ENCODE measurements around the gene G2E3. TPM values are rescaled to one million over a fixed set of nuclear protein-coding genes. Genes with fewer than 3 reads are reported as not detected.
"Not testable (repeated sequence)": the region's sequence is repeated elsewhere in the genome, so short reads cannot be mapped to it uniquely, and the experiment has no call there.

G2E3 gene
- total RNA-seq, 1 donor from 2014 or later = 14.7 TPM

DNA sequence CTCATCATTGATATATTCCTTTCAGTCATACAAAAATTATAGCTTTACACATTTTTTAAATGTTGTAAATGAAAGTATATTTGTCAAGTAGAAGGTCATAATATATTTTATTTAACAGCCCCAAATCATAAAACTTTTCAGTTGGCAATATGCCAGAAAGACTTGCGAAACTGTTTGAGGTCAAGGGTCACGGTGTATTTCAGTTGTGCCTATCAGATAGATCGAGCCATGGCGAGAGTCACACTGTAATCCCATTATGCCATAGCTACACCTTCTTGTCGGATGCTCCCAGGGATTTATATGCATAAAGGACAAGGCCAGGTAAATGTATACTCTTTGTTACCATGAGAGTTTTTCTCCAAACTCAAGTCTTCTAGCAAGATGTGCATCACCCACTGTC, 26.7 kb upstream of the G2E3 start:
- DNase-seq (ENCODE audit: low spot score) = no peak
- no peak overlapping the region for H3K27ac Mint-ChIP-seq (ENCODE audit: unreplicated experiment)
- no peaks in the 10 kb centered on the region for H3K36me3 Mint-ChIP-seq (ENCODE audit: low read depth)
- H3K4me3 Mint-ChIP-seq (ENCODE audit: unreplicated experiment) = no peak overlapping the region
- peaks cover 6% of the 10 kb centered on the region for H3K27me3 Mint-ChIP-seq (ENCODE audit: low read depth)
- H3K9me3 Mint-ChIP-seq (ENCODE audit: low read depth) = no peaks in the 10 kb centered on the region
- TF ChIP-seq, protein P1, sequence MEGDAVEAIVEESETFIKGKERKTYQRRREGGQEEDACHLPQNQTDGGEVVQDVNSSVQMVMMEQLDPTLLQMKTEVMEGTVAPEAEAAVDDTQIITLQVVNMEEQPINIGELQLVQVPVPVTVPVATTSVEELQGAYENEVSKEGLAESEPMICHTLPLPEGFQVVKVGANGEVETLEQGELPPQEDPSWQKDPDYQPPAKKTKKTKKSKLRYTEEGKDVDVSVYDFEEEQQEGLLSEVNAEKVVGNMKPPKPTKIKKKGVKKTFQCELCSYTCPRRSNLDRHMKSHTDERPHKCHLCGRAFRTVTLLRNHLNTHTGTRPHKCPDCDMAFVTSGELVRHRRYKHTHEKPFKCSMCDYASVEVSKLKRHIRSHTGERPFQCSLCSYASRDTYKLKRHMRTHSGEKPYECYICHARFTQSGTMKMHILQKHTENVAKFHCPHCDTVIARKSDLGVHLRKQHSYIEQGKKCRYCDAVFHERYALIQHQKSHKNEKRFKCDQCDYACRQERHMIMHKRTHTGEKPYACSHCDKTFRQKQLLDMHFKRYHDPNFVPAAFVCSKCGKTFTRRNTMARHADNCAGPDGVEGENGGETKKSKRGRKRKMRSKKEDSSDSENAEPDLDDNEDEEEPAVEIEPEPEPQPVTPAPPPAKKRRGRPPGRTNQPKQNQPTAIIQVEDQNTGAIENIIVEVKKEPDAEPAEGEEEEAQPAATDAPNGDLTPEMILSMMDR (IDR thresholded peaks at IDR 0.05) = no peak
- H3K4me1 Mint-ChIP-seq (ENCODE audit: low read depth) = no peaks in the 10 kb centered on the region

DNA sequence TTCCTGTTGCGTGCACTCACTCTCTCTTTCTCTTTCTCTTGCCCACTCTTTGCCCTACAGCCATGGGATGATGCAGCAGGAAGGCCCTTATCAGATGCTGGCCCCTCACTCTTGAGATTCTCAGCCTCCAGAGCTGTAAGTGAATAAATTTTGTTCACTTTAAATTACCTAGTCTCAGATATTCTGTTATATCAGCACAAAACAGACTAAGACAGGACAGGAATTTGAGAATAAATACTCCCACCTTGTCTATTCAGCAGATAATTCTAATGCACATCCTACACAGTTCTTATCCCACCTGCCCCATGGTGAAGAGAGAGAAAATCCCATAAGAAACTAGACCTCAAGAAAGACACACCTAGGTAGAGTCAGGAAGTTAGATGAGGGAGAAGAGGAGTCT, 25.8 kb upstream of the G2E3 start:
- Mint-ChIP-seq H3K4me3 (ENCODE audit: unreplicated experiment) (no peak overlapping the region), H3K27ac (ENCODE audit: unreplicated experiment) (no peak overlapping the region), H3K36me3 (ENCODE audit: low read depth) (no peaks in the 10 kb centered on the region), H3K4me1 (ENCODE audit: low read depth) (no peaks in the 10 kb centered on the region), H3K9me3 (ENCODE audit: low read depth) (no peaks in the 10 kb centered on the region), H3K27me3 (ENCODE audit: low read depth) (peaks cover 15% of the 10 kb centered on the region)
- TF ChIP-seq, protein P1 (IDR thresholded peaks at IDR 0.05) = no peak
- DNase-seq (ENCODE audit: low spot score) = no peak

DNA sequence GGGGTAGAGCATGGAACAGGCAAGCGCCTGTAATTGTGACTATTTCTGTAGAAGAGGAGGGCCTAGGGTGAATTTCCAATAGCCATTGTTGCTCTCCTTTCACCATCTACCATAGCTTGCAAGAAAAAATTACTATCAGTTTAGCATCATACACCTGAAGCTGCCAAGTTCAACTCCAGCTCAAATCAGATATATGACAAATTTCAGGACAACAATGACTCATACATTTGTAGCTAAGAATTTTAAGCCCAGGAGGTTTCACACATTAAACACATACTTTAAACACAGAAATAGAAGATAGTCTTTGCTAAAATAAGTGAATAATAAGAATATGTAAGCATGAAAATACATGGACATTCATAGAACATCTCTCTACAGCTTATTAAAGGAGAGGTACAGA, 17.6 kb upstream of the G2E3 start:
- no peaks in the 10 kb centered on the region for H3K4me1 Mint-ChIP-seq (ENCODE audit: low read depth)
- H3K4me3 Mint-ChIP-seq (ENCODE audit: unreplicated experiment) = no peak overlapping the region
- no peaks in the 10 kb centered on the region for H3K36me3 Mint-ChIP-seq (ENCODE audit: low read depth)
- no peak overlapping the region for H3K27ac Mint-ChIP-seq (ENCODE audit: unreplicated experiment)
- TF ChIP-seq, protein P1 (IDR thresholded peaks at IDR 0.05) = no peak
- peaks cover 6% of the 10 kb centered on the region for H3K9me3 Mint-ChIP-seq (ENCODE audit: low read depth)
- peaks cover 45% of the 10 kb centered on the region for H3K27me3 Mint-ChIP-seq (ENCODE audit: low read depth)
- DNase-seq (ENCODE audit: low spot score) = no peak

DNA sequence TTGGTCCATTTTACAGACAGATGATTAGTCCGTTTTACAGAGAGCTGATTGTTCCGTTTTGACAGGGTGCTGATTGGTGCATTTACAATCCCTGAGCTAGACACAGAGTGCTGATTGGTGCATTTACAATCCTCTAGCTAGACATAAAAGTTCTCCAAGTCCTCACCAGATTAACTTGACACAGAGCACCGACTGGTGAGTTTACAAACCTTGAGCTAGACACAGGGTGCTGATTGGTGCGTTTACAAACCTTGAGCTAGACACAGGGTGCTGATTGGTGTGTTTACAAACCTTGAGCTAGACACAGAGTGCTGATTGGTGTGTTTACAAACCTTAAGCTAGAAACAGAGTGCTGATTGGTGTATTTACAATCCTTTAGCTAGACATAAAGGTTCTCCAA, 12.2 kb upstream of the G2E3 start:
- not testable (repeated sequence) for H3K9me3 Mint-ChIP-seq (ENCODE audit: low read depth); H3K27ac Mint-ChIP-seq (ENCODE audit: unreplicated experiment); H3K36me3 Mint-ChIP-seq (ENCODE audit: low read depth); DNase-seq (ENCODE audit: low spot score); H3K4me3 Mint-ChIP-seq (ENCODE audit: unreplicated experiment); H3K4me1 Mint-ChIP-seq (ENCODE audit: low read depth)
- H3K27me3 Mint-ChIP-seq (ENCODE audit: low read depth) = peaks cover 27% of the 10 kb centered on the region

DNA sequence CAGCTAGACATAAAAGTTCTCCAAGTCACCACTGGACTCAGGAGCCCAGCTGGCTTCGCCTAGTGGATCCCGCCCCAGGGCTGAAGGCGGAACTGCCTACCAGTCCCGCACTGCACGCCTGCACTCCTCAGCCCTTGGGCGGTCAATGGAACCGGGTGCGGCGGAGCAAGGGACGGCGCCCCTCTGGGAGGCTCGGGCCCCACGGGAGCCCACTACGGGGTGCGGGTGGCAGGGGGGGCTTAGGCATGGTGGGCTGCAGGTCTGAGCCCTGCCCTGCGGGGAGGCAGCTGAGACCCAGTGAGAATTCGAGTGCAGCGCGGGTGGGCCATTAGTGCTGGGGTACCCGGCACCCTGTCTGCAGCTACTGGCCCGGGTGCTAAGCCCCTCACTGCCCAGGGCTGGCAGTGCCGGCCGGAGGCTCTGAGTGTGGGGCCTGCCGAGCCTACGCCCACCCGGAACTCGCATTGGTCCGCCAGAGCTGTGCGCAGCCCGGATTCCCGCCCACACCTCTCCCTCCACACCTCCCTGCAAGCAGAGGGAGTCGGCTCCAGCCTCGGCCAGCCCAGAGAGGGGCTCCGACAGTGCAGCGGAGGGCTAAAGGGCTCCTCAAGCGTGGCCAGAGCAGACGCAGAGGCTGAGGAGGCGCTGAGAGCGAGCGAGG, 11.4 kb upstream of the G2E3 start:
- Mint-ChIP-seq H3K27me3 (ENCODE audit: low read depth) (peaks cover 23% of the 10 kb centered on the region), H3K36me3 (ENCODE audit: low read depth) (no peaks in the 10 kb centered on the region), H3K9me3 (ENCODE audit: low read depth) (peaks cover 6% of the 10 kb centered on the region), H3K4me3 (ENCODE audit: unreplicated experiment) (no peak overlapping the region), H3K27ac (ENCODE audit: unreplicated experiment) (no peak overlapping the region), H3K4me1 (ENCODE audit: low read depth) (peaks cover 4% of the 10 kb centered on the region)
- peak; percentile 88 for DNase-seq (ENCODE audit: low spot score)
- TF ChIP-seq, protein P1 (IDR thresholded peaks at IDR 0.05) = no peak

DNA sequence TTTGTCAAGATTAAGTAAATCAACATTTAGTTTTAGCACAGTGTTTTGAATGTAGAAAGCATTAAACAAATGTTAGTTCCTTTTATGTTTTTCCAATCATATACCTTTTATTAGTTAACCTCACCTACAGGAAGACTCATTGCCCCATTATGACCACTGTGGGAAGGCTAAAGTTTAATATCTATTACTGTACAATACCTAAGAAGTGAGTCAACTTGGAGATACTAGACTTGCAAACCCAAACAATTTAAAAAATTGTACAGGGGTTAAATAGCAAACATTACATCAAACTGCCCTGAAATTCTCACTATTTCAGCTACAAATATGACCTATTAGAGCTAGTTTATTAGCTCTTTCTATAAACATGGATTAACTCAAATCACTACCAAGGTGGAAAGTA, 8.6 kb upstream of the G2E3 start:
- no peak for DNase-seq (ENCODE audit: low spot score)

More for the DNA sequence above, 8.6 kb upstream of the G2E3 start:
- no peaks in the 10 kb centered on the region for H3K36me3 Mint-ChIP-seq (ENCODE audit: low read depth)
- TF ChIP-seq, protein P1 (IDR thresholded peaks at IDR 0.05) = no peak
- peaks cover 4% of the 10 kb centered on the region for H3K4me1 Mint-ChIP-seq (ENCODE audit: low read depth)
- peaks cover 5% of the 10 kb centered on the region for H3K9me3 Mint-ChIP-seq (ENCODE audit: low read depth)
- H3K4me3 Mint-ChIP-seq (ENCODE audit: unreplicated experiment) = no peak overlapping the region
- no peak overlapping the region for H3K27ac Mint-ChIP-seq (ENCODE audit: unreplicated experiment)
- peaks cover 10% of the 10 kb centered on the region for H3K27me3 Mint-ChIP-seq (ENCODE audit: low read depth)

Measured in chondrocyte (in vitro differentiated cells).